OCI-LY1 (cell line): Measurements from ENCODE around the gene SPIRE2.

ENCODE experiments used
- EZH2 ChIP-seq: fragments of 200-600 bp; sonication (generic), shearing (Covaris generic); IDR thresholded peaks from 2 replicates; pipeline ENCODE4 v1.8.0; 2017; ENCODE audit warnings: borderline replicate concordance, mixed run types, mild to moderate bottlenecking, antibody characterized with exemption, low read length, moderate library complexity, mixed read lengths
- TF ChIP-seq, protein P1 (sequence below): fragments of 200-600 bp; sonication (generic), shearing (Covaris generic); IDR thresholded peaks from 2 replicates; pipeline ENCODE4 v1.5.1; 2017; ENCODE audit warnings: mild to moderate bottlenecking, antibody characterized with exemption, low read length, moderate library complexity, mixed read lengths

DNA sequence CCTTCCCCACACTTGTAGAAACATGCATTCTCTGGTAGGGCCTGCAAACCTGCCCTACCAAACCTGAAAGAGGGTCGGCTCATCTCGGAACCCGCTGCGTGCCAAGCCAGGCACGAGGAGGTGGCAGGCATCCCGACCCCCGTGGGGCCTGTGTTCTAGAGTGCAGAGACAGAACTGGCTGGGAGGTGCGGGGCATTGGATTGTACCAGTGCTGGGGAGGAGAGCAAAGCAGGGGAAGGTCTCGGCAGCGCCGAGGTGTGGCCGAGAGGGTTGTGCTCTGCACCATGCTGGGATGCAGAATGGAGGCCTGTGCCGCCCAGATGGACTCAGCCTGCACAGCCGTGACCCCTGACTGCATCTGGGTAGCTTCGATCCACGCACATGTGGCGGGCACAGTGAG, 72.6 kb downstream of the SPIRE2 start:
- TF ChIP-seq EZH2: no peak
- TF ChIP-seq, protein P1, sequence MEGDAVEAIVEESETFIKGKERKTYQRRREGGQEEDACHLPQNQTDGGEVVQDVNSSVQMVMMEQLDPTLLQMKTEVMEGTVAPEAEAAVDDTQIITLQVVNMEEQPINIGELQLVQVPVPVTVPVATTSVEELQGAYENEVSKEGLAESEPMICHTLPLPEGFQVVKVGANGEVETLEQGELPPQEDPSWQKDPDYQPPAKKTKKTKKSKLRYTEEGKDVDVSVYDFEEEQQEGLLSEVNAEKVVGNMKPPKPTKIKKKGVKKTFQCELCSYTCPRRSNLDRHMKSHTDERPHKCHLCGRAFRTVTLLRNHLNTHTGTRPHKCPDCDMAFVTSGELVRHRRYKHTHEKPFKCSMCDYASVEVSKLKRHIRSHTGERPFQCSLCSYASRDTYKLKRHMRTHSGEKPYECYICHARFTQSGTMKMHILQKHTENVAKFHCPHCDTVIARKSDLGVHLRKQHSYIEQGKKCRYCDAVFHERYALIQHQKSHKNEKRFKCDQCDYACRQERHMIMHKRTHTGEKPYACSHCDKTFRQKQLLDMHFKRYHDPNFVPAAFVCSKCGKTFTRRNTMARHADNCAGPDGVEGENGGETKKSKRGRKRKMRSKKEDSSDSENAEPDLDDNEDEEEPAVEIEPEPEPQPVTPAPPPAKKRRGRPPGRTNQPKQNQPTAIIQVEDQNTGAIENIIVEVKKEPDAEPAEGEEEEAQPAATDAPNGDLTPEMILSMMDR: no peak
